ENCODE measurements around the gene TRIM56. TPM values are rescaled to one million over a fixed set of nuclear protein-coding genes. Genes with fewer than 3 reads are reported as not detected.

The TRIM56 gene
- total and polyA plus RNA-seq, 2 of the 13 experiments (the other 11 are each of a cell fraction or from before 2014, with no cell fraction given), result 3.2 to 7.1 TPM

- TF ChIP-seq, protein P1, sequence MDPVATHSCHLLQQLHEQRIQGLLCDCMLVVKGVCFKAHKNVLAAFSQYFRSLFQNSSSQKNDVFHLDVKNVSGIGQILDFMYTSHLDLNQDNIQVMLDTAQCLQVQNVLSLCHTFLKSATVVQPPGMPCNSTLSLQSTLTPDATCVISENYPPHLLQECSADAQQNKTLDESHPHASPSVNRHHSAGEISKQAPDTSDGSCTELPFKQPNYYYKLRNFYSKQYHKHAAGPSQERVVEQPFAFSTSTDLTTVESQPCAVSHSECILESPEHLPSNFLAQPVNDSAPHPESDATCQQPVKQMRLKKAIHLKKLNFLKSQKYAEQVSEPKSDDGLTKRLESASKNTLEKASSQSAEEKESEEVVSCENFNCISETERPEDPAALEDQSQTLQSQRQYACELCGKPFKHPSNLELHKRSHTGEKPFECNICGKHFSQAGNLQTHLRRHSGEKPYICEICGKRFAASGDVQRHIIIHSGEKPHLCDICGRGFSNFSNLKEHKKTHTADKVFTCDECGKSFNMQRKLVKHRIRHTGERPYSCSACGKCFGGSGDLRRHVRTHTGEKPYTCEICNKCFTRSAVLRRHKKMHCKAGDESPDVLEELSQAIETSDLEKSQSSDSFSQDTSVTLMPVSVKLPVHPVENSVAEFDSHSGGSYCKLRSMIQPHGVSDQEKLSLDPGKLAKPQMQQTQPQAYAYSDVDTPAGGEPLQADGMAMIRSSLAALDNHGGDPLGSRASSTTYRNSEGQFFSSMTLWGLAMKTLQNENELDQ (CRISPR knock-in tag; IDR thresholded peaks at IDR 0.05; ENCODE audit: borderline replicate concordance), result peak; percentile 96
- TF ChIP-seq NR2F6 (IDR thresholded peaks at IDR 0.05), result peak; percentile 55
- peak; percentile 71 for TF ChIP-seq NR2F6 (CRISPR knock-in tag; IDR thresholded peaks at IDR 0.05)
- no peak for TF ChIP-seq YY1 (IDR thresholded peaks at IDR 0.05; ENCODE audit: insufficient read depth, insufficient replicate concordance, low read depth, low read length)
- 0 out of 2 replicates have a peak, but pooled peaks have one; percentile 47 for TF ChIP-seq SNAPC2 (CRISPR knock-in tag; IDR thresholded peaks at IDR 0.05)
- TF ChIP-seq KMT2A (CRISPR knock-in tag; IDR thresholded peaks at IDR 0.05), result no peak
- no peak for TF ChIP-seq SOX6 (IDR thresholded peaks at IDR 0.05)
- no peak for TF ChIP-seq SOX6 (CRISPR knock-in tag; IDR thresholded peaks at IDR 0.05)
- no peak for TF ChIP-seq ZFP41 (CRISPR knock-in tag; IDR thresholded peaks at IDR 0.05; ENCODE audit: borderline replicate concordance)
- peak; percentile 91 for TF ChIP-seq ZBED4 (CRISPR knock-in tag; IDR thresholded peaks at IDR 0.05; ENCODE audit: borderline replicate concordance)
- TF ChIP-seq NFYB (CRISPR knock-in tag; IDR thresholded peaks at IDR 0.05), result 0 out of 2 replicates have a peak, but pooled peaks have one; percentile 23
- peak; percentile 73 for TF ChIP-seq ZNF430 (CRISPR knock-in tag; IDR thresholded peaks at IDR 0.05)
- peak; percentile 80; the same call in 1 of the 2 replicates for TF ChIP-seq MXD4 (CRISPR knock-in tag; IDR thresholded peaks at IDR 0.05)
- no peak for TF ChIP-seq ZNF326 (CRISPR knock-in tag; IDR thresholded peaks at IDR 0.05; ENCODE audit: borderline replicate concordance)
- TF ChIP-seq AKAP8 (CRISPR knock-in tag; IDR thresholded peaks at IDR 0.05), result no peak
- TF ChIP-seq ZNF280B (CRISPR knock-in tag; IDR thresholded peaks at IDR 0.05; ENCODE audit: borderline replicate concordance), result no peak
- TF ChIP-seq SOX5 (CRISPR knock-in tag; IDR thresholded peaks at IDR 0.05; ENCODE audit: borderline replicate concordance), result peak; percentile 37; the same call in 1 of the 2 replicates
- TF ChIP-seq DNMT1 (CRISPR knock-in tag; IDR thresholded peaks at IDR 0.05), result no peak
- TF ChIP-seq NR3C1 (CRISPR knock-in tag; IDR thresholded peaks at IDR 0.05), result no peak
- TF ChIP-seq, protein P2, sequence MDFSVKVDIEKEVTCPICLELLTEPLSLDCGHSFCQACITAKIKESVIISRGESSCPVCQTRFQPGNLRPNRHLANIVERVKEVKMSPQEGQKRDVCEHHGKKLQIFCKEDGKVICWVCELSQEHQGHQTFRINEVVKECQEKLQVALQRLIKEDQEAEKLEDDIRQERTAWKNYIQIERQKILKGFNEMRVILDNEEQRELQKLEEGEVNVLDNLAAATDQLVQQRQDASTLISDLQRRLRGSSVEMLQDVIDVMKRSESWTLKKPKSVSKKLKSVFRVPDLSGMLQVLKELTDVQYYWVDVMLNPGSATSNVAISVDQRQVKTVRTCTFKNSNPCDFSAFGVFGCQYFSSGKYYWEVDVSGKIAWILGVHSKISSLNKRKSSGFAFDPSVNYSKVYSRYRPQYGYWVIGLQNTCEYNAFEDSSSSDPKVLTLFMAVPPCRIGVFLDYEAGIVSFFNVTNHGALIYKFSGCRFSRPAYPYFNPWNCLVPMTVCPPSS (IDR thresholded peaks at IDR 0.05), result no peak
- peak; percentile 78; the same call in 1 of the 2 replicates for TF ChIP-seq IRF2 (CRISPR knock-in tag; IDR thresholded peaks at IDR 0.05)
- TF ChIP-seq MED1 (CRISPR knock-in tag; IDR thresholded peaks at IDR 0.05), result peak; percentile 54
- peak; percentile 62; the same call in 1 of the 2 replicates for TF ChIP-seq ZNF766 (CRISPR knock-in tag; IDR thresholded peaks at IDR 0.05; ENCODE audit: borderline replicate concordance)
- no peak for TF ChIP-seq JARID2 (CRISPR knock-in tag; IDR thresholded peaks at IDR 0.05; ENCODE audit: insufficient replicate concordance)
Measured at GRCh38 chr7:101058355-101058754, 26.9 kb upstream of the TRIM56 start (continued).
